Cardiac fibroblast (primary cell): ENCODE data around the gene HRH3.

Source experiments
- DNase-seq, 2 donors: peaks; one replicate each; pipeline versions ENCODE4 v3.0.0 to v3.0.0-alpha.2; 2010; ENCODE audit warnings: low read depth in 2 of 2
- H3K4me3 ChIP-seq, 2 donors: replicated peaks in 1 of 2; 1 replicate in 1 of 2; 2 replicates in 1 of 2; pipeline ENCODE4 v1.5.1; 2011; ENCODE audit warnings: low read depth in 2 of 2, low read length in 2 of 2, mild to moderate bottlenecking in 2 of 2, moderate library complexity in 1 of 2
- TF ChIP-seq, protein P1 (sequence below): IDR thresholded peaks from one replicate; pipeline ENCODE4 v1.5.1; 2011; ENCODE audit warnings: low read depth, mild to moderate bottlenecking, low read length, inconsistent platforms

Gene HRH3

DNA sequence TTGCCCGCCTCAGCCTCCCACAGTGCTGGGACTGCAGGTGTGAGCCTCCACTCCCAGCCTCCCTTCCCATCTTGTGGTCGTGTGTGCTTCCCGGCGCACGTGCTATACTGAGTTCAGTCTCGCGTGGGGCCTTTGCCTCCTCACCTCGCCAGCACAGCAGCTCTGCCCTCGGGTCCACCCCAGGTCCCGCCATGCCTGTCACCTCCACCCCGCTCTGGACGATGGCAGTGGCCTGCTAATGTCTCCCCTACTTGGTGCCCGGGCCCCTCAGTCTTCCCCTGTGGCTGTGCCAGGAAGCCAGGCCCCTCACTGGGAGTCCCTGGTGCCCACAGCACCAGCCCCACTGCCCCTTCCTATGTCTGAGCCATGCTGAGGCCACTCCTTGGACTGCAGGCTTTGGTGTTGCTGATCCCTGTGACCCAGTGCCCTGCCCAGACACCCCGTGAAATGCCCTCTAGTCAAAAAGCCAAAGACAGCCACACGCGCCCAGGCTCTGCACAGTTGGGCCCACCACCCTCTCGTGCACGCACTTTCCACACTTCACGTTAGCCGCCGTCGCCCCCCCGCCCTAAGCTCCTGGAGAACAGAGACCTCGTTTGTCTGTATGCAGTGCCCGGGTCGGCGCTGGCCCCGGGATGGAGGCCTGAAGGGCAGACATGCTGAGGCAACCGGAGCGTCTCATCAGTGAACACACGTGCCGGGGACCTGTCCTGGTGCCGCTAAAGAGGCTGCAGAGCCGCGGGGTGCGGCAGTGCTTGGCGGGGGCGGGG, 14.3 kb downstream of the HRH3 start:
- TF ChIP-seq, protein P1, sequence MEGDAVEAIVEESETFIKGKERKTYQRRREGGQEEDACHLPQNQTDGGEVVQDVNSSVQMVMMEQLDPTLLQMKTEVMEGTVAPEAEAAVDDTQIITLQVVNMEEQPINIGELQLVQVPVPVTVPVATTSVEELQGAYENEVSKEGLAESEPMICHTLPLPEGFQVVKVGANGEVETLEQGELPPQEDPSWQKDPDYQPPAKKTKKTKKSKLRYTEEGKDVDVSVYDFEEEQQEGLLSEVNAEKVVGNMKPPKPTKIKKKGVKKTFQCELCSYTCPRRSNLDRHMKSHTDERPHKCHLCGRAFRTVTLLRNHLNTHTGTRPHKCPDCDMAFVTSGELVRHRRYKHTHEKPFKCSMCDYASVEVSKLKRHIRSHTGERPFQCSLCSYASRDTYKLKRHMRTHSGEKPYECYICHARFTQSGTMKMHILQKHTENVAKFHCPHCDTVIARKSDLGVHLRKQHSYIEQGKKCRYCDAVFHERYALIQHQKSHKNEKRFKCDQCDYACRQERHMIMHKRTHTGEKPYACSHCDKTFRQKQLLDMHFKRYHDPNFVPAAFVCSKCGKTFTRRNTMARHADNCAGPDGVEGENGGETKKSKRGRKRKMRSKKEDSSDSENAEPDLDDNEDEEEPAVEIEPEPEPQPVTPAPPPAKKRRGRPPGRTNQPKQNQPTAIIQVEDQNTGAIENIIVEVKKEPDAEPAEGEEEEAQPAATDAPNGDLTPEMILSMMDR, result no peak
- no peak for DNase-seq
- no peak overlapping the region for H3K4me3 ChIP-seq

DNA sequence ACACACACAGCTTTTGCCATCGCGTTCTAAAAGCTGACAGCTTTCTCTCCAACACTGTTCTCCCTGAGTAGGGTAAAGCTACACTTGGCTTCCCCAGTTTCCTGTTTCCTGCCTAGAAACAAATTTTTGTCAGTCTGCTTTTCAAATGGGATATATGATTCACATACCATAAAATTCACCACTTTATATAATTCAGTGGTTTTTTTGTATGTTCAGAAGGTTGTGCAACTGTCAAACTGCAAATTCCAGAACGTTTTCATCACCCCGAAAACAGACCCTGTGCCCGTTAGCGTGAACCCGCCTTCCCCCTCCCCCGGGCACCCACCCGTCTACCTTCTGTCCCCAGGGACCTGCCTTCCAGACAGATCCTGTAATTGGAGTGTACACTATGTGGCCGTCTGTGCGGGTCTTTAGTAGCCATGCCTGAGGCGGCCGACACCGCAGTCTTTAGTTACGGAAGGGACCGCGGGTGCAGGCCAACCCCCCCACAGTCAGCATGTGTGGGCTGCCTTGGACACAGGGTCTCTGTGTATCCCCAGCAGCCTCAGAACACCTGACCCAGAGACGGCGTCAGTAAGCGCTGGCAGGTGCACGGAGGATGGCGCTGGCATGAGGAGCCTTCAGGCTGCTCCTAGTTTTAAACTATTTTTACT, 16.6 kb downstream of the HRH3 start:
- DNase-seq, result peak; percentile 23 to 59
- TF ChIP-seq, protein P1, result no peak
- H3K4me3 ChIP-seq, result no peak overlapping the region

DNA sequence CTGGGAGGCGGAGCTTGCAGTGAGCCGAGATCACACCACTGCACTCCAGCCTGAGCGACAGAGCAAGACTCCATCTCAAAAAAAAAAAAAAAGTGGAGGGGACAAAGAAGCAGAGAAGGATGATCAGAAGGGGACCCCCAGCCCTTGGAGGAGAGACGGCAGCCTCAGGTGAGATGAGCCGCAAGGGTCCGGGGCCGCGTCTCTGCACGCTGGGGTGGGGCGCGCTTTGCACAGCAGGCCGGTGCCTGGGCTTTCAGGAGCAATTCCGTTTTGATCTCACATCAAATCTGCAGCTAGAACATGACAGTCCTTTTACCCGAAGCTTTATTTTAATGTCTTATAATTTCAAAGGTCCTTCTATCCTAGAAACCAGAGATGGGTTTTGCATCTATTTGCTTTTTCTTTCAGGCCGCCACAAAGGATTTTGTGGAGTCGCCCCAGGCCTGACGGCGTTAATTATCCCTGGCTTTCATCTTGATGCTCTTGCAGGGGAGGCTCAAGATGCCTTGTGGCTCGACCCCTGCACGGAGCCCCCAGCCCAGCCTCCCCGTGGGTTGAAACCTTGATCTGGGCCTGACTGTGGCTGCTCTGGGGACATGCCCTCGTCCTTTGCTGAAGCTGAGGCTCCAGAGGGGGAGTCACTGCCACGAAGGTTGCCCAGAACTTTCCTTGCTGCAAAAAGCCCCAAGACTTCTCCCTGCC, 17.3 kb downstream of the HRH3 start:
- H3K4me3 ChIP-seq, result no peak overlapping the region
- DNase-seq, result no peak
- TF ChIP-seq, protein P1, result no peak

DNA sequence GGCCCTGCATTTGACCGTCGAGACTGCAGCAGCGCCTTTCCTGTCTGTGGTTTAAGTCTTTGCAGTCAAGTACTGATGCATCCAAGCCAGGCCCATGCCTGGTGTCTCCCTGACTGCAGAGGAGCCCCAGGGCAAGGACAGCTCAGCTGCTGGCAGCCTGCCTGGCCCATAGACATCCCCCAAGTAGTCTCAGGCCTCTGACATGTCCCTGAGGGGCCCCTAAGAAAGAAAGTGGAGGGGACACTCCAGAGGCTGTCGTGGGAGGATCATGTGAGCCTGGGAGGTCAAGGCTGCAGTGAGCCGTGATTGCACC, 18.0 kb downstream of the HRH3 start:
- TF ChIP-seq, protein P1, result no peak
- DNase-seq, result peak in 1 of 2 donors; percentile 27
- H3K4me3 ChIP-seq, result no peak overlapping the region

DNA sequence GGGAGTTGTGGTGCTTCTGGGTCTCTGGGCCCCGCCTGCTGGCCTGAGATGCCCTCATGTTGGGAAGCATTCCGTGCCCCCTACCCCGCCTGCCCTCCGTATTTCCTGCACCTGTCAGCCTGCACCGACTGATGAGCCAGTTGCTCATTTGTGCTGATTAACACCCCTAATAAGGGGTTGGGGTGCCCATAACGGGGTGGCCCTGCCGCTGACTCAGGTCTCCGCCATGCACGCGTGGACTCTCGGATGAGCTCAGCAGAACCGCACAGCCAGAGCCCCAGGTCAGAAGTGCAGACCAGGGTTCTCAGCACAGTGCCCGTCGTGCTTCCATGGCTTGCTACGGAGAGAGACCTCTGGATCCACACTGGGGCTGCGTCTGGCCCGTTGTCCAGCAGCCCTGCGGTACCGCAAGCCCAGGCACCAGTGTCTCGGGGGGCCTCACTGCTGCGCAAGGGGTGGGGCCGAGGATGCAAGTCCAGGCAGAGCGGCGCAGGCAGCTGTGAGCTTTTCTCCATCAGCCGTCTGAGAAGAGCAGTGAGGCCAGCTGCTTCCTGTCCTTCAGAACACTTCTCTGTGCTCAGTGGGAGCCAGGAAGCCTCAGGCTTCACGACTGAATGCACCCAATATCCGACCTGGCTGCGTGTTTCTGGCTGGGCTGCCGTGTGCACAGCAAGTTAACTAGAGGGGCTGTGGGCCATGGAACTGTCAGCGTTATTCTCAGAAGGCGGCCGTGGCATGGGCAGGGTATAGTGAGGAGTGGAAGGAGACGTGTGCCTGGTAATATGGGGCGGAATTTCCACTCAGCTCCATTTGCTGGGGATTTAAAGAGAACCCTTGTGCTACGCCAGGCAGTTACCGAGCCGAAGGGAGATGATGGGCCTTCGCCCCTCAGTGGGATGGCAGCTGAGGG, 18.6 kb downstream of the HRH3 start:
- no peak for DNase-seq
- TF ChIP-seq, protein P1, result no peak
- H3K4me3 ChIP-seq, result no peak overlapping the region

DNA sequence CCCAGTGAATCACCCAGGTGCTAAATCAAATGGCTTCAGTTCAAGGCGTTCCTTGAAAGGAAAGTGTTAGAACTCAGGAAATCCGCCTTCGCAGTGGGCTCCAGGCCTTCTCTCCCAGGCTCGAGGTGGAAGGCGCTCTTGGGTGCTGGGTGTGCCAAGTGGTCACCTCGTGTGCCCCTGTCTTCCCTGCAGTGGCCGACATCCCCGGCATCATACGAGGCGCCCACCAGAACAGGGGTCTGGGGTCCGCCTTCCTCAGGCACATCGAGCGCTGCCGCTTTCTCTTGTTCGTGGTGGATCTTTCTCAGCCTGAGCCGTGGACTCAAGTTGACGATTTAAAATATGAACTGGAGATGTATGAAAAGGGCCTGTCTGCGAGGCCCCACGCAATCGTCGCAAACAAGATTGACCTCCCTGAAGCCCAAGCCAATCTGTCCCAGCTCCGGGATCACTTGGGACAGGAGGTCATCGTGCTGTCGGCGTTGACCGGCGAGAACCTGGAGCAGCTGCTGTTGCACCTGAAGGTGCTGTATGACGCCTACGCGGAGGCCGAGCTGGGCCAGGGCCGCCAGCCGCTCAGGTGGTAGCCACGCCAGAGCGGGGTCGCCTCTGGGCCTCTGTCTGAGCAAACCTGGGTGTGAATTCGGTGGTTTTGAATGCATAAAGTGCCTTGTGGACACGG, 19.4 kb downstream of the HRH3 start:
- no peak for DNase-seq
- H3K4me3 ChIP-seq, result no peak overlapping the region
- TF ChIP-seq, protein P1, result no peak
